Colonic mucosa (tissue), 4 donors: Measurements from ENCODE around the gene SGSH. TPM values are rescaled to one million over a fixed set of nuclear protein-coding genes. Genes with fewer than 3 reads are reported as not detected.

Experiments
- DNase-seq: peaks from one replicate; pipeline ENCODE4 v3.0.0-alpha.2; 2020
- H3K27ac ChIP-seq: fragments of 200-600 bp; one replicate; pipeline ENCODE4 v1.8.0; 2021
- H3K27me3 ChIP-seq: fragments of 200-600 bp; one replicate; pipeline ENCODE4 v1.8.0; 2021
- H3K36me3 ChIP-seq: fragments of 200-600 bp; one replicate; pipeline ENCODE4 v1.8.0; 2021
- H3K4me1 ChIP-seq: fragments of 200-600 bp; one replicate; pipeline ENCODE4 v1.8.0; 2021; ENCODE audit warnings: mild to moderate bottlenecking
- H3K4me3 ChIP-seq: fragments of 200-600 bp; one replicate; pipeline ENCODE4 v1.8.0; 2021
- H3K9ac ChIP-seq, 2 donors: one replicate each; pipeline ENCODE4 v1.7.0; 2013; ENCODE audit warnings: control low read depth in 2 of 2, low read depth in 2 of 2, low read length in 2 of 2
- H3K9me3 ChIP-seq: fragments of 200-600 bp; one replicate; pipeline ENCODE4 v1.8.0; 2021
- CTCF ChIP-seq: fragments of 200-600 bp; IDR thresholded peaks from one replicate; pipeline ENCODE4 v1.8.0; 2022; ENCODE audit warnings: antibody characterized with exemption, mild to moderate bottlenecking
- intact Hi-C: fragments of 100-400 bp; cut with DNase I; formaldehyde crosslinking; loops from one replicate; pipeline ENCODE4 v1.14.1; 2022
- total RNA-seq, 2 donors: library from RNA; stranded (reverse); fragmentation: NEBNext Ultra II Directional in 1 of 2; extraction: Animal tissue kit (Norgen Biotek cat#: 25700) in 1 of 2; gene quantifications; one replicate each; pipeline ENCODE4 v1.2.1, GENCODE V29; 2021
- donor health status: healthy.
- donor health status: DM: no; HTN: no; CAD: no.
- donor health status: DM: no; HTN: no; CAD: no.

Gene SGSH
- 10 to 100 TPM; 40.3 to 43.1 TPM for total RNA-seq

GRCh38 chr17:80220054-80220735 lies at the start of gene SGSH, which contains the start of gene SLC26A11:
Gene SGSH, minus strand, starts transcription at chr17:80220333. Its CDS starts 20 bp downstream, at chr17:80220313.
Gene SLC26A11, plus strand, starts transcription at chr17:80220427. Its CDS starts 1,134 bp downstream, at chr17:80221561.
- intact Hi-C loops: no loop called here
- no peak for TF ChIP-seq CTCF
- DNase-seq: peak; percentile 87
- Histone ChIP-seq H3K4me1 (peaks cover 3% of the 10 kb centered on the region), H3K9ac (peak within 1 kb of the TSS; percentile 97 to 99), H3K27me3 (no peaks in the 10 kb centered on the region), H3K36me3 (no peaks in the 10 kb centered on the region), H3K27ac (peak within 1 kb of the TSS; percentile 78), H3K9me3 (no peaks in the 10 kb centered on the region), H3K4me3 (peak within 1 kb of the TSS; percentile 93)

GRCh38 chr17:80269405-80269807 lies 49.3 kb upstream of the SGSH start:
- intact Hi-C loops: no loop called here
- H3K36me3 ChIP-seq: peaks cover 7% of the 10 kb centered on the region
- no peak overlapping the region for H3K27ac ChIP-seq
- DNase-seq: no peak
- no peaks in the 10 kb centered on the region for H3K9me3 ChIP-seq
- no peak overlapping the region for H3K9ac ChIP-seq
- no peak for TF ChIP-seq CTCF
- H3K4me3 ChIP-seq: no peak overlapping the region
- H3K27me3 ChIP-seq: no peaks in the 10 kb centered on the region
- no peaks in the 10 kb centered on the region for H3K4me1 ChIP-seq

- TF ChIP-seq CTCF: no peak
- intact Hi-C loops: no loop called here
- no peaks in the 10 kb centered on the region for H3K27me3 ChIP-seq
- no peak overlapping the region for H3K27ac ChIP-seq
- H3K9ac ChIP-seq: no peak overlapping the region
- no peaks in the 10 kb centered on the region for H3K4me1 ChIP-seq
- peaks cover 4% of the 10 kb centered on the region for H3K36me3 ChIP-seq
- H3K4me3 ChIP-seq: no peak overlapping the region
- DNase-seq: no peak
- no peaks in the 10 kb centered on the region for H3K9me3 ChIP-seq
These were observed 48.3 kb upstream of the SGSH start for GRCh38 chr17:80268427-80268826.

- Histone ChIP-seq H3K27me3 (no peaks in the 10 kb centered on the region), H3K4me1 (peaks cover 7% of the 10 kb centered on the region), H3K36me3 (no peaks in the 10 kb centered on the region), H3K9ac (no peak overlapping the region), H3K4me3 (no peak overlapping the region), H3K9me3 (no peaks in the 10 kb centered on the region), H3K27ac (no peak overlapping the region)
- DNase-seq: no peak
- TF ChIP-seq CTCF: no peak
- intact Hi-C loops: no loop called here
These were observed 47.3 kb upstream of the SGSH start for GRCh38 chr17:80267391-80267790.

GRCh38 chr17:80265205-80266068 lies 45.3 kb upstream of the SGSH start:
- DNase-seq: no peak
- no peak for TF ChIP-seq CTCF
- peak overlapping the region; percentile 48 for H3K4me3 ChIP-seq
- H3K4me1 ChIP-seq: peaks cover 7% of the 10 kb centered on the region
- intact Hi-C loops: no loop called here
- H3K27me3 ChIP-seq: no peaks in the 10 kb centered on the region
- H3K36me3 ChIP-seq: no peaks in the 10 kb centered on the region
- no peak overlapping the region for H3K9ac ChIP-seq
- H3K9me3 ChIP-seq: no peaks in the 10 kb centered on the region
- H3K27ac ChIP-seq: no peak overlapping the region
